ENCODE data around the gene SFXN3.

SFXN3 gene, protein sequence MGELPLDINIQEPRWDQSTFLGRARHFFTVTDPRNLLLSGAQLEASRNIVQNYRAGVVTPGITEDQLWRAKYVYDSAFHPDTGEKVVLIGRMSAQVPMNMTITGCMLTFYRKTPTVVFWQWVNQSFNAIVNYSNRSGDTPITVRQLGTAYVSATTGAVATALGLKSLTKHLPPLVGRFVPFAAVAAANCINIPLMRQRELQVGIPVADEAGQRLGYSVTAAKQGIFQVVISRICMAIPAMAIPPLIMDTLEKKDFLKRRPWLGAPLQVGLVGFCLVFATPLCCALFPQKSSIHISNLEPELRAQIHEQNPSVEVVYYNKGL

DNA sequence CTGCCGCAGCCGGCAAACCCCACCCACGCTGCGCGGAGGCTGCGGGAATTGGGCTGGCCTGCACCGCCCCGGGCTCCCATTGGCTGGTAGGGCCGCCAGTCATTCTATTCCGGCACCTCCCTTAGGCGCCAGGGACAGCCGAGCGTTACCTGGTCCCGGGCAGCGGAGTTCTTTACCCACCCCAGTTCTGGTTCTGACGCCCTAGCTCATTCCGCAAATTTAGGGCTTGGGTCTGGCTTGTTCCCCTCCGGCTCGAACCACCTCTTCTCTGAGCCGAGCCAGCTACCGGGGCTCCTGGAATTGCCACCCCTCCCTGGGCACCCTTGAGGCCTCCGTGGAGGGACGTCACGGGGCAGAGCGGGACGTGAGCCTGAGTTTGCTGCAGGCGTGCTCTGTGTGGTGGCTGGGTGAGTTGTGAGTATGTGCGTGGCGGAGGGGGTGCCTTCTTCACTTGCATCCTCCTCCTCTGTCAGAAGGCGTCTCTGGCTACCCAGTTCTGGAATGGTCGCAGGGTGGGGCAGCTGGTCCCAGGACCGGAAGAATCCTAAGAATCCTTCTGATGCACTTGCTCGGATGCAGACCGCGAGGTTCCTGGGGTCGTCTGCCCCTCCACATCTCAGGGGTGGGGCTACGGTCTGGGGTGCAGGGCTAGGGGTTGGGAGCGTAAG lies at the start of gene SFXN3, which contains the start of gene PDZD7:
Gene SFXN3 (plus strand): TSS at position 107 of the 668 bp plus-strand sequence. CDS start 3,461 bp downstream, outside the sequence.
Gene PDZD7 (minus strand): TSS at position 2 of the 668 bp plus-strand sequence. CDS start 910 bp downstream, outside the sequence.
- DNase-seq = peak; percentile 96

GRCh38 chr10:100982916-100983830 lies 47.9 kb upstream of the SFXN3 start:
- no peak for DNase-seq

DNA sequence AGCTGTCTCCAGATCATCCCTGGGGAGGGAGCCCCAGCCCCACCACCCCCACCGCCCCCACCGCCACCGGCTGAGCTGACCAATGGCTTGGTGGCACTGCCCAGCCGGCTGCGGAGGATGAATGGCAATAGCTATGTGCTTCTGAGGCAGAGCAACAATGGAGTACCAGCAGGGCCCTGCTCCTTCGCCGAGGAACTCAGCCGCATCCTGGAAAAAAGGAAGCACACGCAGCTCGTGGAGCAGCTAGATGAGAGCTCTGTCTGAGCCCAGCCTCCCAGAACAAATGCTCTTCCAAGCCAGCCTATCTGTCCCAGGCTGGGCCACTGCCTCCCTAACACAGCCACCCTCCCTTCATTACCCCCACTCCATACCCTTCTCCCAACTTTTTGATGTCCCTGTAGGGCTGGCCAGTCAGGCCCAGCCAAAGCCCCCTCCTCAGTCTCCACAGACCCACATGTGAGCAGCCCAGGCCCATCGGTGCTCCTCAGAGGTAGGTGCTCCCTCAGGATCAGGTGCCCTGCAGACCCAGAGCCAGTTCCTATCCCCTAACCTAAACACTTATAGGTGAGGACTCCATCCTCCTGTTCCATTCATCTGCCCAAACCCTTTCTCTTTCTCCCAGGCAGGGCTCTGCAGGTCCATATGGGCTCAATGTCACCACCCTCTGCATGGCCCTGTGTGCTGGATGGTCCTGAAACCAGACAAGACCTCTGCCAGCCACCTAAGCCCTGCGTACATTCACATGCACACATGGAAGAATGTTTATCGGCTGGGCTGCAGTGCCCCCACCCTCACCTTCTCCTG lies 47.0 kb upstream of the SFXN3 start:
- DNase-seq = no peak

- no peak for DNase-seq
These were observed 46.3 kb upstream of the SFXN3 start for GRCh38 chr10:100984672-100985177.

- no peak for DNase-seq
These were observed 45.7 kb upstream of the SFXN3 start for GRCh38 chr10:100985336-100985735.

- no peak for DNase-seq
These were observed 44.4 kb upstream of the SFXN3 start for GRCh38 chr10:100986623-100986951.

DNA sequence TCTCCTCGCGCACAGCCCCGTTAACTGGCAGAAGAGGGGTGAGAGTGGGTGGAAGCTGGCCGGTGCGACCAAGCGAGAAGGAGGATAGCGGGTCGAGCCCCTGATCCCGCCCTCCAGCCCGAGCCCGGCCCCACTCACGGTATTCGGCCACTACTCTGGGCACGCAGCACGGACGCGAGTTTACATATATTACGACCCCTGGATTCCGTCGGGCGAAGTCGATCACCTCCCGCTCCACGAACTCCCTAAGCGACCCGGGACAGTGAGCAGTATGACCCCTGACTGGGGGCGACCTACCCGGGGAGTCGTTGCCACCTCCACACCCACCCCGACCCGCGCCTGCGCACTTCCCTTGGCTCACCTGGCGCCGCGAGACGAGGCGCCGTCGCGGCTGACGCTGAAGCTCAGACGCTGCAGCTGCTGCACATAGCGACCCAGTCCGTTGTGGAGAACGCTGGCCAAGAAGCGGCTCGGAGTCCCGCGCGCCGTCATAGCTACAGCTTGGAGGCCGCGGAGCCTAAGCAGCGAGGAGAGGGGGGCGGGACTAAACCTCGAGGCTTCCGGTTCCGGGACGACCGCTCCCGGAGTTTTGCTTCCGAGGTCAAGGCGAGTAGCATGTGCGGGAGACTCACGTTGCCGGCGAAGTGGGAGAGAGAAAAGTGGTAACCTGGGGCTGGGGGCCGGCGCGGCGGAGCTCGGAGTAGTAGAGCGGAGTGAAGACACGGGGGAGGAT lies 43.9 kb upstream of the SFXN3 start, which contains the start of the genes MRPL43 and TWNK:
Gene MRPL43 (minus strand): TSS at position 546 of the 733 bp plus-strand sequence. CDS start 54 bp downstream, at position 492.
Gene TWNK (plus strand): TSS at position 592 of the 733 bp plus-strand sequence. CDS start 668 bp downstream, outside the sequence.
- DNase-seq = peak; percentile 78 to 81

DNA sequence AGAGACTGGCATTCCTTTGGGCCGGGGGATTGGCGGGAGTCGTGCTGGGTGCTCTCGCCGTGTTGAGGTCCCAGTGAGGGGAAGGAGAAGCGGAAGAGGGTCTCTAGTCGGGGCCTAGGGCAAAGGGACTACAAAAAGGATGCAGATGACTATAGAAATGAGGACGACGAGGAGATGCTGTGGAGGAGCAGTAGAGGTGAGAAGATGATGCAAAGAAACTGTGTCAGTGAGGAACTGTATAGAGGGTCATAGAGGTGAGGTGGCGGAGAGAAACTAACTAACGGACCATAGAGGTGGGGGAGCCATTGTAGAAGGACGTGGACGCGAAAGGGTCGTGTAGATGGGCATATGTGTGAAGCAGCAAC lies 43.4 kb upstream of the SFXN3 start:
- DNase-seq = no peak

GRCh38 chr10:100988166-100988565 lies 42.9 kb upstream of the SFXN3 start:
- no peak for DNase-seq

- DNase-seq = no peak
These were observed 41.9 kb upstream of the SFXN3 start for GRCh38 chr10:100989088-100989487.

DNA sequence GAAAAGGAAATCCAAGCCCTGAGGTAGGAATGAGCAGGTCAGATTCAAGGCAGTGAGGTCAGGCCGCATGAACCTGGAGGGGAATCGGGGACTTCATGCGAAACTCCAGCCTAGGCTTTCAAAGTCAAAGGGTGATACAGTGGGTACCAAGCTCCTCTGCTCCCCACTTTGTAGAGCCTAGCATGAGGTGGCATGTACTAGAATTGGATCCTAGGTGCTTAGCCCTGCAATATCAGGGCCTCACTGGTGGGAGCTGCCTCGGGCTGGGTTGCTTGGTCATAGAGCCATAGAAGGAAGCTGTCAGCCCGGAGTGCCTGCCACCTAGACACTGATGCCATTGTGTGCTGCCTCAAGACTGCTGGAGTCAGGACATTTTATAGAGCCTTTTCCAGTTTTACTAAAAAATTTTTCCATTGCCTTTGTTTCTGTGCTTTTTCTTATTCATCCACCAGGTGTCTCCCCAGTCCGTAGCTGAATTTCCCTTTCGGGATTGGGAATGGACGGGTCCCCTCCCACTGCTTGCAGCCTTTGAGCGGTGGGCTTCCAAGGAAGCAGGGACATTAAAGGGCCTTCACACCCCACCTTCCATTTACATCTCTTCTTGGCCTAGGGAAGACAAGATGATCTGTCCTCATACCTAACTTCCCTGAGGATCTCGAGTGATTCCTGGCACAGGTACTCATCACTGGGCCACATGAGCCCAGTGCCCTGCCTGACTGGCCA lies 36.9 kb upstream of the SFXN3 start:
- no peak for DNase-seq

GRCh38 chr10:100995181-100995580 lies 35.9 kb upstream of the SFXN3 start:
- no peak for DNase-seq

GRCh38 chr10:100996678-100997359 lies 34.2 kb upstream of the SFXN3 start:
- DNase-seq = peak; percentile 25 to 32

GRCh38 chr10:100997360-100998182 lies 33.5 kb upstream of the SFXN3 start:
- peak; percentile 69 to 73 for DNase-seq

GRCh38 chr10:100998183-100998990 lies 32.6 kb upstream of the SFXN3 start:
- peak; percentile 49 to 58 for DNase-seq

DNA sequence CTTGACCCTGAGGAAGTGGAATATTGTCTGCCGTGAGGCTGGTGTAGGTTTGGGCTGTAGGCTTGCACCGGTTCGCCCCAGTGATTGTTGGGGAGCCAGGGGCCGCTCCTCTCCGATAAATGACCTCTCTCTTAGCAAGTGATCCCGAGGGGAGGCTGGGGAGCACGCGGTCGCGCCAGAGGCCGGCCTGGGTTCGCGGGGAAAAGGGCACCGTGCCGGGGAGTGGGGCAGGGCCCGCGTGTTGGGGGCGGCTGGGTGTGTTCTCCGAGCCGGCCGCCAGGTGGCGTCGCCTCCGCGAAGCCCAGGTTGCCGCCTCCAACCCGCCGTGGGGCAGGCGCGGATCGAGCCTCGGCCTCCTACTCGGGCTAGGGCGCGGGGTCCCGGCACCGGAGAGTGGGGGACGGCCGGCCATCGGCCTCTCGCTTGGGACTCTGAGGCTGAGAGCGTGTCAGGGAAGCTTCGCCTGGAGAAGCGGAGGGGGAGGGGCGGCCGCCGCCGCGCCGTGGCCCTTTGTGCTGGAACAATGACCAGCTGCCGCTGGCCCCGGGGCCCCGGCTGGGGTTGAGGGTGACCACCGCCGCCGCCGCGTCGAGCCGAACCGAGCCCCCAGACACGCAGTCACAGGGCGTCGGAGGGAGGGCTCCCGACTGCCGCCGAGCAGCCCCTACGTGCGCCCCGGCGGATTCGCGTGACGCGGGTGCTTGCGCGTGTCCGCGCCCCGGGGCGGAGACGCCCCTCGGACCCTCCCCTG lies 31.9 kb upstream of the SFXN3 start:
- peak; percentile 70 to 82 for DNase-seq

DNA sequence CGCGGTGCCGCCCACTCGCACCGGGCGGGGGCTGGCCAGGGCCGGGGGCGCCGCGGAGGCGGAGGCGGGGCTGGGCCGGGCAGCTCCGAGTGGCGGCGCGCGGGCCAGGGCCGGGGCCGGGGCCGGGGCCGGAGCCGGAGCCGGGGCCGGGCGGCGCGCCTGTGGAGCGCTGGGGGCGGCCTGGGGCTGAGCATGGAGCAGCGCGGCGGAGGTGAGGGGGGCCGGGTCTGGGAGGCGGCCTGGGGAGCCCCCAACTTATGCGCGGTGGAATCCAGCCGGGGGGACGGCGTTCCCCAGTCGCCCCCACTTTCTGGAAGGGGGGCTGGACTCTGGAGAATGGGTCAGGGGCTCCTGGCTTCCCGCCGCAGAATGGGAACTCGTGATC lies 31.3 kb upstream of the SFXN3 start, which contains the start of gene LZTS2:
Gene LZTS2 (plus strand): TSS at position 67 of the 385 bp plus-strand sequence. CDS start 2,731 bp downstream, outside the sequence.
- DNase-seq = no peak
